HepG2 (cell line): ENCODE results near the gene ADCY6. TPM values are rescaled to one million over a fixed set of nuclear protein-coding genes. Genes with fewer than 3 reads are reported as not detected.
A peak's percentile ranks its signal among the peaks of the same experiment; 100 is the strongest.

Experiments
- CBX2 ChIP-seq, 2 experiments: fragments of 200-600 bp in 1 of 2; sonication (generic); formaldehyde crosslinking in 1 of 2; IDR thresholded peaks; 2 replicates each; pipeline versions ENCODE4 v1.7.0 to v1.8.1; 2018 to 2022; ENCODE audit warnings: low read depth in 2 of 2, low read length in 1 of 2, mild to moderate bottlenecking in 1 of 2, missing genetic modification reagents in 1 of 2
- IRF9 ChIP-seq: sonication (generic); formaldehyde crosslinking; IDR thresholded peaks from 2 replicates; pipeline ENCODE4 v1.8.0; 2022; ENCODE audit warnings: missing genetic modification reagents, mild to moderate bottlenecking, borderline replicate concordance
- LRRFIP1 ChIP-seq: sonication (generic); formaldehyde crosslinking; conservative IDR thresholded peaks from 2 replicates; pipeline ENCODE4 v1.4.0; 2020; ENCODE audit warnings: missing genetic modification reagents
- MYPOP ChIP-seq: sonication (generic); formaldehyde crosslinking; IDR thresholded peaks from 2 replicates; pipeline ENCODE4 v1.8.1; 2023; ENCODE audit warnings: mild to moderate bottlenecking, moderate library complexity, missing genetic modification reagents
- PHF8 ChIP-seq: sonication (generic); formaldehyde crosslinking; IDR thresholded peaks from 2 replicates; pipeline ENCODE4 v1.5.0; 2020; ENCODE audit warnings: missing genetic modification reagents
- PRMT3 ChIP-seq: sonication (generic); formaldehyde crosslinking; IDR thresholded peaks from 2 replicates; pipeline ENCODE4 v1.8.1; 2022; ENCODE audit warnings: low read depth, mild to moderate bottlenecking, moderate library complexity, missing genetic modification reagents, borderline replicate concordance
- SAFB2 ChIP-seq: sonication (generic); formaldehyde crosslinking; IDR thresholded peaks from 2 replicates; pipeline ENCODE4 v1.5.1; 2020; ENCODE audit warnings: missing genetic modification reagents, low read depth, mild to moderate bottlenecking, borderline replicate concordance
- SALL1 ChIP-seq: sonication (generic); formaldehyde crosslinking; IDR thresholded peaks from 2 replicates; pipeline ENCODE4 v1.8.0; 2022; ENCODE audit warnings: mild to moderate bottlenecking, missing genetic modification reagents
- SNAI1 ChIP-seq: sonication (generic); formaldehyde crosslinking; IDR thresholded peaks from 2 replicates; pipeline ENCODE4 v1.5.0; 2020; ENCODE audit warnings: mild to moderate bottlenecking, missing genetic modification reagents, borderline replicate concordance
- SP4 ChIP-seq: sonication (generic); formaldehyde crosslinking; IDR thresholded peaks from 2 replicates; pipeline ENCODE4 v1.8.1; 2023; ENCODE audit warnings: mild to moderate bottlenecking, missing genetic modification reagents
- SRF ChIP-seq: IDR thresholded peaks from 2 replicates; pipeline ENCODE4 v1.6.1; 2011; ENCODE audit warnings: mild to moderate bottlenecking, low read depth, low read length, moderate library complexity
- TAF1 ChIP-seq: sonication (generic); formaldehyde crosslinking; IDR thresholded peaks from 2 replicates; pipeline ENCODE4 v1.4.0; 2020; ENCODE audit warnings: missing genetic modification reagents
- TCF12 ChIP-seq, 2 experiments: fragments of 450-650 bp in 1 of 2; sonication (generic) in 1 of 2; formaldehyde crosslinking in 1 of 2; IDR thresholded peaks; 2 replicates each; pipeline versions ENCODE4 v1.6.1 to v1.8.0; 2017 to 2022; ENCODE audit warnings: antibody characterized with exemption in 1 of 2, mild to moderate bottlenecking in 1 of 2, missing genetic modification reagents in 1 of 2, moderate library complexity in 1 of 2
- TOE1 ChIP-seq: sonication (generic); formaldehyde crosslinking; IDR thresholded peaks from 2 replicates; pipeline ENCODE4 v1.4.0; 2020; ENCODE audit warnings: mild to moderate bottlenecking, missing genetic modification reagents
- ZNF160 ChIP-seq: sonication (generic); formaldehyde crosslinking; IDR thresholded peaks from 2 replicates; pipeline ENCODE4 v1.8.0; 2022; ENCODE audit warnings: mild to moderate bottlenecking, inconsistent platforms, missing genetic modification reagents
- ZNF207 ChIP-seq: fragments of 450-650 bp; IDR thresholded peaks from 2 replicates; pipeline ENCODE4 v1.6.1; 2016; ENCODE audit warnings: antibody characterized with exemption, borderline replicate concordance
- ZNF225 ChIP-seq: sonication (generic); formaldehyde crosslinking; IDR thresholded peaks from 2 replicates; pipeline ENCODE4 v1.4.0; 2020; ENCODE audit warnings: mild to moderate bottlenecking, missing genetic modification reagents
- ZNF530 ChIP-seq: sonication (generic); formaldehyde crosslinking; IDR thresholded peaks from 2 replicates; pipeline ENCODE4 v1.5.0; 2020; ENCODE audit warnings: low read depth, mild to moderate bottlenecking, missing genetic modification reagents
- ZNF629 ChIP-seq: sonication (generic); formaldehyde crosslinking; conservative IDR thresholded peaks from 2 replicates; pipeline ENCODE4 v1.5.0; 2020; ENCODE audit warnings: missing genetic modification reagents
- ZNF670 ChIP-seq: sonication (generic); formaldehyde crosslinking; IDR thresholded peaks from 2 replicates; pipeline ENCODE4 v1.8.0; 2022; ENCODE audit warnings: mild to moderate bottlenecking, missing genetic modification reagents, borderline replicate concordance
- ZNF784 ChIP-seq: sonication (generic); formaldehyde crosslinking; IDR thresholded peaks from 2 replicates; pipeline ENCODE4 v1.5.1; 2020; ENCODE audit warnings: missing genetic modification reagents, mild to moderate bottlenecking, borderline replicate concordance
- polyA plus RNA-seq, 8 experiments: library from polyadenylated mRNA; depleted of rRNA in 3 of 8; stranded (reverse) in 7 of 8; unstranded in 1 of 8; fragments of >200 nt; fragmentation: Illumina TruSeq in 4 of 8; extraction: Trizol in 4 of 8; gene quantifications; 2 replicates each; pipeline versions ENCODE4 v1.2.1 to v1.2.3, GENCODE V29; 2011 to 2016; ENCODE audit warnings: low read depth in 4 of 8, missing spikeins in 1 of 8, mixed read lengths in 1 of 8; ENCODE audit not compliant: insufficient read depth in 1 of 8
- total RNA-seq, 5 experiments: library from RNA; depleted of rRNA; stranded (reverse); fragments of >200 nt; fragmentation: Illumina TruSeq; extraction: Trizol; gene quantifications; 2 replicates each; pipeline ENCODE4 v1.2.3, GENCODE V29; 2016; ENCODE audit warnings: low read depth in 1 of 5

The ADCY6 gene
- total and polyA plus RNA-seq, 2 of the 13 experiments (the other 11 are each of a cell fraction or from before 2014, with no cell fraction given): 10.6 to 11.8 TPM

DNA sequence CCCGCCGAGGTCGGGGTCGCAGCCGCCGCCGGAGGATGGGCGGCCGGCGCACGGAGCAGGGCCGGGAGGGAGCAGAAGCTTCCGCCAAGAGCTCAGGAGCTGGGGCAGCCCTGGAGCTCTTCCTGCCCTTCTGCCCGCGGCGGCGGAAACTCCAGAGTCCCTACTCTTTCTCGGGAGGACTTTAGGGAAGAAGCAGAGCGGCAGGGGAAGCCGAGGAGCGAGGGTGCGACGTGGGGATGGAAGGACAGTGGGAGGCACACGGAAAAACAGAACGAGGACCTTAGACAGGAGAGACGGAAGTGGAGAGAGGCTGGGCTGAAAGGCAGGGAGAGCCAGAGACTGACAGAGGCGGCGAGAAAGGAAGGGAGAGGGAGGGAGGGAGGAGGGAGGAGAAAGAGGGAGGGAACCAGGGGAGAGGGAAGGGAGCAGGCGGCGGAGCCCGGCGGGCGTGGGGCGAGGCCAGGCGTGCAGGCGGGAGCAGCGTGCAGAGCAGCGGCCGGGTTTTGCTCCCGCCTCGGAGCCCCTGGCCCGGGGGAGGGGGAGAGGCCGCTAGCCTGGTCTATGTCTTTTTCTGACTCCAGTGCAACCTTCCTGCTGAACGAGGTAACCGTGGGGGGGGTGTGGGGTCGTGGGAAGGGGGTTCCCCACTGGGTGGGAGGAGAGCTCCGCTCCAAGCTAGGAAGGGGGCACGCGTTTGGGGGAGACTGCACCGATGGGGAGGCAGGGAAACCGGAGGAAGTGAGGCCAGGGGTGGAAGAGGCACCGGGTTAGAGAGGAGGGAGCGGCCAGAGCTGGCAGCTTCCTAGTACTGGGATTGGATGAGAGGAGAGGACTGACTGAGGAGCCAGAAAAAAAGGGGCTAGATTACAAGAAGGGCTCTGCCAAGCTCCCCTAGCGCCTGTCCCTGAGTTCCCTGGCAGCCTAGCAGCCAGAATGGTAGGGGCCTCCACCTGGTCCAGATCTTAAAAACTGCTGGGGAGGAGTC lies 26.5 kb upstream of the ADCY6 start (continued):
- no peak for TF ChIP-seq IRF9 (CRISPR knock-in tag)
- TF ChIP-seq MYPOP (CRISPR knock-in tag): no peak
- no peak for TF ChIP-seq TOE1 (CRISPR knock-in tag)
- no peak for TF ChIP-seq TCF12 (IDR thresholded peaks at IDR 0.05)
- TF ChIP-seq TCF12 (CRISPR knock-in tag; IDR thresholded peaks at IDR 0.05): peak; percentile 64; the same call in 1 of the 2 replicates
- no peak for TF ChIP-seq ZNF530 (CRISPR knock-in tag)
- no peak for TF ChIP-seq ZNF670 (CRISPR knock-in tag)
- no peak for TF ChIP-seq ZNF160
- TF ChIP-seq LRRFIP1 (CRISPR knock-in tag): no peak
- TF ChIP-seq TAF1 (CRISPR knock-in tag): 0 out of 2 replicates have a peak, but pooled peaks have one; percentile 23
- TF ChIP-seq PHF8 (CRISPR knock-in tag): peak; percentile 37
- TF ChIP-seq ZNF207: no peak
- TF ChIP-seq SALL1 (CRISPR knock-in tag): 0 out of 2 replicates have a peak, but pooled peaks have one; percentile 11
- no peak for TF ChIP-seq PRMT3 (CRISPR knock-in tag)
- TF ChIP-seq SP4 (CRISPR knock-in tag): peak; percentile 3; the same call in 1 of the 2 replicates
- peak; percentile 59; the same call in 1 of the 2 replicates for TF ChIP-seq SNAI1 (CRISPR knock-in tag)
- TF ChIP-seq SAFB2 (CRISPR knock-in tag): no peak
- TF ChIP-seq SRF: no peak
- no peak; the same call in 1 of the 2 replicates for TF ChIP-seq ZNF784 (CRISPR knock-in tag)
- no peak for TF ChIP-seq ZNF629 (CRISPR knock-in tag)
- TF ChIP-seq CBX2 (IDR thresholded peaks at IDR 0.05; ENCODE audit: low read depth, low read length): no peak
- peak; percentile 37; the same call in 1 of the 2 replicates for TF ChIP-seq CBX2 (CRISPR knock-in tag; IDR thresholded peaks at IDR 0.05; ENCODE audit: low read depth)
- no peak for TF ChIP-seq ZNF225 (CRISPR knock-in tag)
